Neural crest cell (in vitro differentiated cells): ENCODE data around the gene CDKL5. TPM values are rescaled to one million over a fixed set of nuclear protein-coding genes. Genes with fewer than 3 reads are reported as not detected.

ENCODE experiments used
- DNase-seq: peaks from one replicate; pipeline ENCODE4 v3.0.0; 2021; ENCODE audit warnings: low read depth, mixed read lengths, low spot score
- H3K27ac Mint-ChIP-seq: one replicate; pipeline ENCODE4 v1.8.0; 2021; ENCODE audit warnings: mild to moderate bottlenecking, mixed read lengths; ENCODE audit not compliant: unreplicated experiment
- H3K27me3 Mint-ChIP-seq: 2 replicates; pipeline ENCODE4 v1.8.0; 2021; ENCODE audit warnings: low read depth, mild to moderate bottlenecking, mixed read lengths
- H3K36me3 Mint-ChIP-seq: 2 replicates; pipeline ENCODE4 v1.8.0; 2021; ENCODE audit warnings: low read depth, mild to moderate bottlenecking, mixed read lengths
- H3K4me1 Mint-ChIP-seq: 2 replicates; pipeline ENCODE4 v1.8.0; 2021; ENCODE audit warnings: mixed read lengths
- H3K4me3 Mint-ChIP-seq: one replicate; pipeline ENCODE4 v1.8.0; 2021; ENCODE audit warnings: mild to moderate bottlenecking, mixed read lengths
- H3K9me3 Mint-ChIP-seq: 2 replicates; pipeline ENCODE4 v1.8.0; 2021; ENCODE audit warnings: mixed read lengths
- total RNA-seq: library from RNA; stranded (reverse); gene quantifications from 2 replicates; pipeline ENCODE4 v1.2.1, GENCODE V29; 2021
- TF ChIP-seq, protein P1 (sequence below): fragments of 200-600 bp; sonication (generic); conservative IDR thresholded peaks from 2 replicates; pipeline ENCODE4 v1.5.0; 2021; ENCODE audit warnings: antibody characterized with exemption, mild to moderate bottlenecking

The CDKL5 gene
- total RNA-seq, 1 donor from 2014 or later = 3.7 TPM

DNA sequence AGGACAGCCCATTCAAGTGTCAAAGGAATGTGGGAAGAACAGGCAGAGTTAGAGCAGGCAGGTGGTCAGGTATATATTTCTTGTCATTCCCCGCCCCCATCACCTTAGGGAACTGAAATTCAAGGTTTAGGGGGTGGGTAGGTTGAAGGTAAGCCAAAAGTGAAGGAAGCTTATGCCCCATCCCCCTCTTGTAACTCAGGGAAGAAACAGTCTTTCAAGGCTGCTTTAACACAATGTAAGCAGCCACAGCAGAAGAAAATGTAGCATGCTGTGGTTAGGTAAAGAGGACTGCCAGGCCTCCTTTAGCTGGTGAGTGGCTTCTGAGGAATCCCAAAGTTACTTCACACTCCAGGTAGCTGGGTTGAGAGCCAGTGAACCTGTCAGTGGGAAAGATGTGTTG lies 124.2 kb downstream of the CDKL5 start:
- DNase-seq = no peak
- peaks cover 6% of the 10 kb centered on the region for H3K4me1 Mint-ChIP-seq
- peaks cover 3% of the 10 kb centered on the region for H3K9me3 Mint-ChIP-seq
- no peaks in the 10 kb centered on the region for H3K27me3 Mint-ChIP-seq
- TF ChIP-seq, protein P1, sequence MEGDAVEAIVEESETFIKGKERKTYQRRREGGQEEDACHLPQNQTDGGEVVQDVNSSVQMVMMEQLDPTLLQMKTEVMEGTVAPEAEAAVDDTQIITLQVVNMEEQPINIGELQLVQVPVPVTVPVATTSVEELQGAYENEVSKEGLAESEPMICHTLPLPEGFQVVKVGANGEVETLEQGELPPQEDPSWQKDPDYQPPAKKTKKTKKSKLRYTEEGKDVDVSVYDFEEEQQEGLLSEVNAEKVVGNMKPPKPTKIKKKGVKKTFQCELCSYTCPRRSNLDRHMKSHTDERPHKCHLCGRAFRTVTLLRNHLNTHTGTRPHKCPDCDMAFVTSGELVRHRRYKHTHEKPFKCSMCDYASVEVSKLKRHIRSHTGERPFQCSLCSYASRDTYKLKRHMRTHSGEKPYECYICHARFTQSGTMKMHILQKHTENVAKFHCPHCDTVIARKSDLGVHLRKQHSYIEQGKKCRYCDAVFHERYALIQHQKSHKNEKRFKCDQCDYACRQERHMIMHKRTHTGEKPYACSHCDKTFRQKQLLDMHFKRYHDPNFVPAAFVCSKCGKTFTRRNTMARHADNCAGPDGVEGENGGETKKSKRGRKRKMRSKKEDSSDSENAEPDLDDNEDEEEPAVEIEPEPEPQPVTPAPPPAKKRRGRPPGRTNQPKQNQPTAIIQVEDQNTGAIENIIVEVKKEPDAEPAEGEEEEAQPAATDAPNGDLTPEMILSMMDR = no peak
- no peaks in the 10 kb centered on the region for H3K36me3 Mint-ChIP-seq
- H3K27ac Mint-ChIP-seq = no peak overlapping the region
- H3K4me3 Mint-ChIP-seq = no peak overlapping the region

DNA sequence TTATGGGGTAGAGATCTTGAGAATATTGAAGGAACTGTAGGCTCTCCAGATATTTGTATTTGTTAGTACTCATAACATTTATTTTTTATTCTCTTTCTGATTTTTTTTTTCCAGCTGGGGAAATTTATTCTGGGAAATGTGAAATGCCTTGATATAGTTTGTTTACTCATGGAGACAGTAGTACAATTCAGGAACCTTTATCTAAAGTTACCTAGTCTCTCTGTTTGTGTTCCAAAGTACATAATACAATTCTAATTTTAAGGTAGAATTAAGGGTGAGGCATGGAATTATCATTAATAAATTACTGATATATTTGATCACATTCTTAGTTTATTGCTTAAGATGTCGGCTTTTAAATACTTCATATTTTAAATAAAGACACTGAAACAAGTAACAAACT lies 132.5 kb downstream of the CDKL5 start:
- Mint-ChIP-seq H3K4me1 (no peaks in the 10 kb centered on the region), H3K4me3 (no peak overlapping the region), H3K36me3 (no peaks in the 10 kb centered on the region), H3K9me3 (no peaks in the 10 kb centered on the region), H3K27me3 (no peaks in the 10 kb centered on the region), H3K27ac (no peak overlapping the region)
- DNase-seq = no peak
- TF ChIP-seq, protein P1 = no peak

DNA sequence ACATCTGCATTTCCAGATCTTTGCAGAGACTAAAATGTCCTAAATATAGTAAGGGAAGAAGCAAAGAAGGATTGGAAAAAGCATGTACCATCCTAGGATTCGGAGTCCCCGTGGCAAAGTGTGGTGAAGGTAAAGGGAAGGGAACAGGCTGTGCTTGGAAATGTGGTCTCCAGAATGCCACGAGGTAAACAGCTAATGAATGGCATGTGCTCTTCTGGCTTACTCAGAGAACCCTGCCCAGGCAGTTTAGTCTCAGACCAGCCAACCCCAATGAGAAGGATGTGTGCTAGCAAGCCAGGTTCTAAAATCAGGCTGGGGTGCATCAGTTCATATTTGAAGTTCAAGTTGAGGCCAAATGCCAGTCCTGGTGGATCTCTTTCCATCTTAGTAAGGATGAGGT lies 133.4 kb downstream of the CDKL5 start:
- Mint-ChIP-seq H3K27ac (no peak overlapping the region), H3K4me1 (no peaks in the 10 kb centered on the region), H3K9me3 (no peaks in the 10 kb centered on the region), H3K36me3 (no peaks in the 10 kb centered on the region), H3K4me3 (no peak overlapping the region), H3K27me3 (no peaks in the 10 kb centered on the region)
- no peak for DNase-seq
- TF ChIP-seq, protein P1 = no peak

DNA sequence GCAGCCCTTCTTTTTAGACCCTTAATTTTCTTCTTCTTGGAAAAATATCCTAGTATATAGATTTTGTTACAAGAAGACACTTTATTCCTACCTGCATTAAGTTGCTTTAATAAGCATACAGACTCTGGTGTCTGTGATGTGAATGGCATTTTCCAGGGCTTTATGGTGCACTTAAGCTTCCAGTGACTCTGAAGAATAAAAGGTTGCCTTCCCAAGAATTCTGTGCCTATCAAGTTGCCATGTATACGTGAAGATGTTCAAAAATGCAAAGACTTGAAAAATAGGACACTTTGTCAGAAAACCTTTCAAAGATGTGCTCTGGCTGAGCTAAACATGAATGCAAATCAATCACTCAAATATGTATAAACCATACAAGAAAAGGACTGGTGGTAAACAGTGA lies 135.6 kb downstream of the CDKL5 start:
- no peaks in the 10 kb centered on the region for H3K27me3 Mint-ChIP-seq
- H3K4me1 Mint-ChIP-seq = no peaks in the 10 kb centered on the region
- H3K9me3 Mint-ChIP-seq = peaks cover 3% of the 10 kb centered on the region

DNA sequence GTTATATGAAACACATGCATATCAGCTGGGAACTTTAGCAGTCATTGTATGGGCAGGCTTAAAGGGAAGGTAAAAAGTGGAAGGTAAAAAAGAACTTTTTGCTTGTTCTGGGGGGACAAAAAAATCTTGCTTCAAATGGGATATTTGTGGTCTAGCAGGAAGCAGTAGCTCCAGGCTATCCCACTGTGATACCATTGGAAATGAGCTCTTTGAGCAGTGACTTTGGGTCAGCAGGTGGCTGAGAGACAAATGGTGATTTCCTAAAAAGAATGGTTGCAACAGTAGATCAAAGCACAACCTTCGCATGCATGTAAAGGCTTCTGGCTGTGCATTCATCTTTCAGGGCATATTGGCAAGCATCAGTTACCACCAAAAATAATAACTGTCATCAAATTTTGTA lies 140.3 kb downstream of the CDKL5 start:
- no peak overlapping the region for H3K4me3 Mint-ChIP-seq
- no peaks in the 10 kb centered on the region for H3K4me1 Mint-ChIP-seq
- no peaks in the 10 kb centered on the region for H3K36me3 Mint-ChIP-seq
- DNase-seq = no peak
- no peak overlapping the region for H3K27ac Mint-ChIP-seq
- H3K9me3 Mint-ChIP-seq = peaks cover 14% of the 10 kb centered on the region
- TF ChIP-seq, protein P1 = no peak
- no peaks in the 10 kb centered on the region for H3K27me3 Mint-ChIP-seq

More for the DNA sequence above, 135.6 kb downstream of the CDKL5 start:
- Mint-ChIP-seq H3K36me3 (no peaks in the 10 kb centered on the region), H3K27ac (no peak overlapping the region), H3K4me3 (no peak overlapping the region)
- TF ChIP-seq, protein P1 = no peak
- no peak for DNase-seq

DNA sequence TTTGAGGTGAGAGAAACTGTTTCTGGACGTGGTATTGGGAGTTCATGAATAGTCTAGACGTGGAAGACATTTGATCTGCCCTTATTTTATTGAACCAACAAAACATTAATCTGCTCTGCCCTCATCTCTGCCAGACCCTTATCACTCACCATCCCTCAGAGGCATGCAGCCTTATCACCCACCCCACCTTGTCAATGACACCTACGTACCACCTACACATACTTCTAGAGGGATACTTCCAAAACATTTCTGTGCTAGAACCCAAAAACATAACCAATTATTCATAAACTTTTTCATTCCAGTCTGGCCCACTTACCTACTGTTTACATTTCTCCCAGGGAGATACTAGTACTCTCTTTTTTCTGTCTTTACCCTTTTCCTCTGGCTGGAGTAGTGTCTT lies 141.3 kb downstream of the CDKL5 start:
- H3K27me3 Mint-ChIP-seq = no peaks in the 10 kb centered on the region
- H3K27ac Mint-ChIP-seq = no peak overlapping the region

More for the DNA sequence above, 141.3 kb downstream of the CDKL5 start:
- H3K4me1 Mint-ChIP-seq = no peaks in the 10 kb centered on the region
- TF ChIP-seq, protein P1 = no peak
- peaks cover 14% of the 10 kb centered on the region for H3K9me3 Mint-ChIP-seq
- H3K4me3 Mint-ChIP-seq = no peak overlapping the region
- no peaks in the 10 kb centered on the region for H3K36me3 Mint-ChIP-seq
- DNase-seq = no peak
